Right cardiac atrium (tissue), 5 donors: ENCODE data around the gene MT1F. TPM values are rescaled to one million over a fixed set of nuclear protein-coding genes. Genes with fewer than 3 reads are reported as not detected.

ENCODE experiments used
- ATAC-seq, 2 donors: fragments of 200-7000 bp; cut with Tn5 transposase; one replicate each; pipeline versions ENCODE4 v1.8.0 to v1.9.1; 2020; ENCODE audit warnings: moderate library complexity in 2 of 2, mild to moderate bottlenecking in 1 of 2
- DNase-seq, 3 donors: peaks; one replicate each; pipeline ENCODE4 v3.0.0-alpha.2; 2020
- H3K27ac ChIP-seq: one replicate; pipeline ENCODE4 v1.5.1; 2013; ENCODE audit warnings: mild to moderate bottlenecking, low read length, control low read depth, moderate library complexity
- H3K27me3 ChIP-seq: one replicate; pipeline ENCODE4 v1.6.1; 2013; ENCODE audit not compliant: control insufficient read depth, insufficient read depth
- H3K4me1 ChIP-seq: one replicate; pipeline ENCODE4 v1.6.1; 2013; ENCODE audit warnings: low read length; ENCODE audit not compliant: control insufficient read depth, insufficient read depth
- H3K4me3 ChIP-seq: one replicate; pipeline ENCODE4 v1.5.1; 2013; ENCODE audit warnings: low read length, control low read depth
- H3K9me3 ChIP-seq: one replicate; pipeline ENCODE4 v1.6.1; 2013; ENCODE audit warnings: low read length; ENCODE audit not compliant: control insufficient read depth
- WGBS: extraction: QIAGEN DNeasy Blood & Tissue Kit; methylation state at CpG from one replicate; pipeline ENCODE4 v1.1.7; 2013; 5-methylcytosine and 5-hydroxymethylcytosine counted together
- intact Hi-C, 4 donors: fragments of 100-400 bp; cut with DNase I; formaldehyde crosslinking; loops; one replicate each; pipeline versions ENCODE4 v1.11.0 to v1.14.0; 2022 to 2023
- polyA plus RNA-seq: library from polyadenylated mRNA; stranded (reverse); fragments of 200-250 nt; gene quantifications from one replicate; pipeline ENCODE4 v1.2.3, GENCODE V29; 2013
- total RNA-seq, 4 donors: library from RNA; stranded (reverse); fragmentation: NEBNext Ultra II Directional; extraction: Animal tissue kit (Norgen Biotek cat#: 25700); gene quantifications; one replicate each; pipeline ENCODE4 v1.2.1, GENCODE V29; 2021
- donor health status: healthy with polysubstance abuse.
- donor health status: DM: no; HTN: yes; CAD: no.
- donor health status: DM: no; HTN: no; CAD: no.
- donor health status: DM: no; HTN: yes; CAD: no; lungs with severe emphysema.
- donor health status: DM: yes; HTN: yes; CAD: no.

Gene MT1F
- total and polyA plus RNA-seq, 5 donors: 1.3 to 3.9 (median 3.5) TPM

- intact Hi-C loops: no loop called here
- no peak overlapping the region for H3K4me3 ChIP-seq
- H3K4me1 ChIP-seq: no peaks in the 10 kb centered on the region
- DNase-seq (no peak), ATAC-seq (no peak)
- no peaks in the 10 kb centered on the region for H3K9me3 ChIP-seq
- H3K27ac ChIP-seq: no peak overlapping the region
- 0% methylated on average over 1 of the region's 1 CpG for WGBS
- H3K27me3 ChIP-seq: no peaks in the 10 kb centered on the region
Observed at GRCh38 chr16:56645838-56646237, 11.9 kb upstream of the MT1F start.

DNA sequence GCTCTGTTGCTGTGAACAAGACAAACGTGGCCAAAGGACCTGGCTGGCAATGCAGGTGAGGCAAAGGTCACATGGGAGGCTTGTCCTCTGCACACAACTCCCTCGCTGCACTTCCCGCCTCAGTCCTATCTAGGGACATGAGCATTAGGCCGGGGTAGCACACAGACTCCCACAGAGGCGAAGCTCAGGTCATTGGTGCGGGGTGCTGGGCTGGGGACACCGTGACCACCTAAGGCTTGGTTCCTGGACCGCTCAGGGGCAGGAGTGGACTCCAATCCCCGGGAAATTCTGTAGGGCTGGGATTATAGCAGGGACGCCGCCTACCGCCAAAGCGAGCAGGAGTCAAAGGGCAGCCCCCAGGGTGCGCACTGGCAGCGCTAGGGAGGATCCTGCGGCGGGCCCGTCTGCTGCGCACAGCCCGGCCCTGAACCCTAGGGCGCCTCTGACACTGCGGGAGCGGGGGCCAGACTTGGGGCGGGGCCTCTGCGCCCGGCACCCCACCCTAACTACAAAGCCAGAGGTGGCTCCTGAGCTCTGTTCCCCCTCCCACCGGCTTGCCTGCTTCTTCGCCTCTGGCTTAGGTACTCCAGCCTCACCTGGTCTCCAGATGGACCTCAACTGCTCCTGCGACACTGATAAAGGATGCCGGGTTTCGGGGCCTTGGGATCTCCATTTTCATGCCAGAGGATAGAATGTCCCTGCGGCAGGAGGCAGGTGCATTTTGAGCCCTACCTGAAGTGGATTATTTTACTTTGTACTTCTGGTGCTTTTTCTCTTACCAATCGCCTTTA lies 9.9 kb upstream of the MT1F start:
- DNase-seq (no peak), ATAC-seq (no peak)
- H3K9me3 ChIP-seq: no peaks in the 10 kb centered on the region
- H3K27me3 ChIP-seq: no peaks in the 10 kb centered on the region
- H3K4me3 ChIP-seq: no peak overlapping the region
- no peaks in the 10 kb centered on the region for H3K4me1 ChIP-seq
- intact Hi-C loops: no loop called here
- H3K27ac ChIP-seq: no peak overlapping the region
- WGBS: 29% methylated on average over 33 of the region's 33 CpGs

DNA sequence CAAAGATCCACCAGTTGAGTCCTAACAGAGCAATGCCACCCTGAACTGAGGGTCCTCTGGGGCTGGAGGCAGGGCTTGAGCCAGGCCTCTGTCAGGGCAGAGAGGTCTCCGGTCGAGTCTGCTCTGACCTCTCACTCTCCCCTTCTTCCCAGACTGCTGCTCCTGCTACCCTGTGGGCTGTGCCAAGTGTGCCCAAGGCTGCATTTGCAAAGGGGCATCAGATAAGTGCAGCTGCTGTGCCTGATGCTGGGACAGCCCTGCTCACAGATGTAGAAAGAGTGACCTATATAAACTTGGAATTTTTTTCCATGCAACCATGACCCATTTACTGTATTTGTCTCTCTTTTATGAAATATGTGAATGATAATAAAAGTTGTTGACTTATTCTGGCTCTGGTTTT lies 8.5 kb upstream of the MT1F start:
- ATAC-seq (no peak), DNase-seq (no peak)
- intact Hi-C loops: no loop called here
- H3K4me1 ChIP-seq: no peaks in the 10 kb centered on the region
- H3K27ac ChIP-seq: no peak overlapping the region
- H3K9me3 ChIP-seq: no peaks in the 10 kb centered on the region
- H3K27me3 ChIP-seq: no peaks in the 10 kb centered on the region
- WGBS: 78% methylated on average over 2 of the region's 2 CpGs
- H3K4me3 ChIP-seq: no peak overlapping the region

GRCh38 chr16:56649820-56650219 lies 7.9 kb upstream of the MT1F start:
- WGBS: 83% methylated on average over 3 of the region's 3 CpGs
- DNase-seq (no peak), ATAC-seq (no peak)
- Histone ChIP-seq H3K27me3 (no peaks in the 10 kb centered on the region), H3K4me1 (no peaks in the 10 kb centered on the region), H3K4me3 (no peak overlapping the region), H3K9me3 (no peaks in the 10 kb centered on the region), H3K27ac (no peak overlapping the region)
- intact Hi-C loops: no loop called here

GRCh38 chr16:56651586-56651985 lies 6.2 kb upstream of the MT1F start, which contains the start of gene MT1B:
TSS of gene MT1B (plus strand) at chr16:56651886. CDS start at chr16:56651954, 68 bp downstream.
- ATAC-seq: no peak
- 64% methylated on average over 7 of the region's 7 CpGs for WGBS
- intact Hi-C loops: no loop called here

GRCh38 chr16:56652600-56652999 lies 5.2 kb upstream of the MT1F start:
- DNase-seq: no peak
- Histone ChIP-seq H3K27me3 (no peaks in the 10 kb centered on the region), H3K4me1 (no peaks in the 10 kb centered on the region), H3K27ac (no peak overlapping the region), H3K9me3 (no peaks in the 10 kb centered on the region), H3K4me3 (no peak overlapping the region)
- whole genome bisulfite sequencing: 60% methylated on average over 1 of the region's 1 CpG
- ATAC-seq: no peak
- intact Hi-C loops: no loop called here

More at GRCh38 chr16:56651586-56651985, 6.2 kb upstream of the MT1F start, which contains the start of gene MT1B:
- no peak for DNase-seq
- H3K9me3 ChIP-seq: no peaks in the 10 kb centered on the region
- H3K27ac ChIP-seq: no peak within 1 kb of the TSS
- H3K27me3 ChIP-seq: no peaks in the 10 kb centered on the region
- H3K4me3 ChIP-seq: no peak within 1 kb of the TSS
- H3K4me1 ChIP-seq: no peaks in the 10 kb centered on the region

- 73% methylated on average over 7 of the region's 7 CpGs for WGBS
- no peak overlapping the region for H3K27ac ChIP-seq
- ATAC-seq (no peak), DNase-seq (no peak)
- H3K27me3 ChIP-seq: no peaks in the 10 kb centered on the region
- intact Hi-C loops: no loop called here
- H3K4me1 ChIP-seq: no peaks in the 10 kb centered on the region
- H3K4me3 ChIP-seq: no peak overlapping the region
- H3K9me3 ChIP-seq: no peaks in the 10 kb centered on the region
Observed at GRCh38 chr16:56653218-56653617, 4.5 kb upstream of the MT1F start.

GRCh38 chr16:56658327-56658875 lies 642 bp downstream of the MT1F start:
- intact Hi-C loops: no loop called here
- Histone ChIP-seq H3K27ac (no peak overlapping the region), H3K9me3 (no peaks in the 10 kb centered on the region), H3K4me3 (peak overlapping the region; percentile 66), H3K27me3 (no peaks in the 10 kb centered on the region), H3K4me1 (no peaks in the 10 kb centered on the region)
- 35% methylated on average over 10 of the region's 10 CpGs for WGBS
- DNase-seq (peak in 2 of 3 donors; percentile 75 to 82), ATAC-seq (no peak)

GRCh38 chr16:56662357-56663354 lies 4.9 kb downstream of the MT1F start:
- Histone ChIP-seq H3K27me3 (no peaks in the 10 kb centered on the region), H3K4me3 (peak overlapping the region; percentile 1), H3K9me3 (no peaks in the 10 kb centered on the region), H3K27ac (no peak overlapping the region), H3K4me1 (no peaks in the 10 kb centered on the region)
- ATAC-seq (no peak), DNase-seq (no peak)
- intact Hi-C loops: no loop called here
- 11% methylated on average over 48 of the region's 48 CpGs for WGBS

- H3K4me3 ChIP-seq: no peak overlapping the region
- DNase-seq (no peak), ATAC-seq (no peak)
- H3K9me3 ChIP-seq: no peaks in the 10 kb centered on the region
- H3K27ac ChIP-seq: no peak overlapping the region
- H3K4me1 ChIP-seq: peaks cover under 1% of the 10 kb centered on the region
- 93% methylated on average over 1 of the region's 1 CpG for WGBS
- intact Hi-C loops: no loop called here
- H3K27me3 ChIP-seq: no peaks in the 10 kb centered on the region
Observed at GRCh38 chr16:56664506-56664905, 6.7 kb downstream of the MT1F start.
